Tibial nerve (tissue), 3 donors: ENCODE measurements around the gene CFAP46.

Source experiments
- CTCF ChIP-seq, 5 experiments: fragments of 200-600 bp in 3 of 5; fragments of 450-650 bp in 2 of 5; sonication (generic) in 3 of 5; IDR thresholded peaks; one replicate each; pipeline ENCODE4 v1.5.1; 2016 to 2019; ENCODE audit warnings: antibody characterized with exemption in 5 of 5, mild to moderate bottlenecking in 3 of 5, moderate library complexity in 2 of 5
- POLR2A ChIP-seq, 2 donors: fragments of 450-650 bp; IDR thresholded peaks; one replicate each; pipeline ENCODE4 v1.6.1; 2017; ENCODE audit warnings: antibody characterized with exemption in 2 of 2, mild to moderate bottlenecking in 2 of 2, moderate library complexity in 2 of 2

- no peak for TF ChIP-seq CTCF (IDR thresholded peaks at IDR 0.05)
- TF ChIP-seq POLR2A (IDR thresholded peaks at IDR 0.05), result no peak
Measured at GRCh38 chr10:132856869-132857524, 85.4 kb downstream of the CFAP46 start.
